Neural progenitor cell (in vitro differentiated cells): ENCODE results near the gene TTC1.

Experiments
- CTCF ChIP-seq: fragments of 200-600 bp; sonication (generic); IDR thresholded peaks from 2 replicates; pipeline ENCODE4 v1.5.1; 2017; ENCODE audit warnings: antibody characterized with exemption, mild to moderate bottlenecking
- EZH2 ChIP-seq: fragments of 200-600 bp; sonication (generic); IDR thresholded peaks from 2 replicates; pipeline ENCODE4 v1.6.1; 2017; ENCODE audit warnings: antibody characterized with exemption, mild to moderate bottlenecking, moderate library complexity
- EZH2phosphoT487 ChIP-seq: fragments of 200-600 bp; sonication (generic); IDR thresholded peaks from 2 replicates; pipeline ENCODE4 v1.6.1; 2017; ENCODE audit warnings: antibody characterized with exemption

DNA sequence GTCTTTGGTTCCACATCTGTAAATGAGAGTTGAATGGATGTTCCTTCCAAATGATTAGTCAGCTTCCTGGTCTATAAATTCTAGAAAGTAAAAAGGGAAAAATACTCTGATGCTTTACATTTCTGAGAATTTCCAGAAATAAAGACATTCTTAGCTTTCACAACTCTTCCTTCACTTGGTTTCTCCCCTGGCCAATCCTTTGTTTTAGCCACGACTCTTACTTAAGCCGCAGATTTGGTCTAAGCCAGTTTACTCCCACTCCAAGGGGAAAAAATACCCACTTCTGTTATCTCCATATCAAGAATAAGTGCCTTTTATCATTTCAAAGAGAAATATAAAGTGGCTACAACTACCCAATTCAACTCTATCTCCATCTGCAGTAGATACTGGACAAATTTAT lies 80.6 kb downstream of the TTC1 start:
- TF ChIP-seq CTCF = no peak
- TF ChIP-seq EZH2phosphoT487 = no peak
- TF ChIP-seq EZH2 = no peak
